GM23338 (cell line): ENCODE data around the gene MAGEA4. TPM values are rescaled to one million over a fixed set of nuclear protein-coding genes. Genes with fewer than 3 reads are reported as not detected.

Source experiments
- ATAC-seq: fragments of 200-7000 bp; cut with Tn5 transposase; 3 replicates; pipeline ENCODE4 v1.9.1; 2020
- DNase-seq: peaks from one replicate; pipeline ENCODE4 v3.0.0-alpha.2; 2015; ENCODE audit warnings: low spot score
- H2AFZ ChIP-seq: fragments of 200-600 bp; sonication (generic); 2 replicates; pipeline ENCODE4 v1.8.0; 2016; ENCODE audit warnings: antibody characterized with exemption, mild to moderate bottlenecking, moderate library complexity
- H3F3A ChIP-seq: fragments of 200-600 bp; sonication (generic); replicated peaks from 2 replicates; pipeline ENCODE4 v1.8.0; 2017; ENCODE audit warnings: antibody characterized with exemption, mixed run types, low read depth
- H3K27ac ChIP-seq: fragments of 200-600 bp; sonication (generic); 2 replicates; pipeline ENCODE4 v1.6.1; 2016; ENCODE audit warnings: low read depth
- H3K27me3 ChIP-seq: fragments of 200-600 bp; sonication (generic); 2 replicates; pipeline ENCODE4 v1.8.0; 2016; ENCODE audit warnings: mild to moderate bottlenecking, mixed run types, moderate library complexity; ENCODE audit not compliant: insufficient read depth
- H3K36me3 ChIP-seq: fragments of 200-600 bp; sonication (generic); 2 replicates; pipeline ENCODE4 v1.8.0; 2016; ENCODE audit warnings: mild to moderate bottlenecking; ENCODE audit not compliant: insufficient read depth
- H3K4me1 ChIP-seq: fragments of 200-600 bp; sonication (generic); 2 replicates; pipeline ENCODE4 v1.8.0; 2016; ENCODE audit warnings: mild to moderate bottlenecking, moderate library complexity; ENCODE audit not compliant: insufficient read depth
- H3K4me2 ChIP-seq: fragments of 200-600 bp; sonication (generic); 2 replicates; pipeline ENCODE4 v1.7.1; 2017; ENCODE audit warnings: mixed run types
- H3K4me3 ChIP-seq: fragments of 200-600 bp; sonication (generic); 2 replicates; pipeline ENCODE4 v1.6.1; 2016; ENCODE audit warnings: mixed run types
- H3K79me2 ChIP-seq: fragments of 200-600 bp; sonication (generic); replicated peaks from 2 replicates; pipeline ENCODE4 v1.8.0; 2017; ENCODE audit warnings: mild to moderate bottlenecking; ENCODE audit not compliant: insufficient read depth
- H3K9me2 ChIP-seq: fragments of 200-600 bp; sonication (generic); 2 replicates; pipeline ENCODE4 v1.8.0; 2017; ENCODE audit not compliant: insufficient read depth
- H4K20me1 ChIP-seq: fragments of 200-600 bp; sonication (generic); replicated peaks from 2 replicates; pipeline ENCODE4 v1.8.0; 2017; ENCODE audit warnings: mild to moderate bottlenecking; ENCODE audit not compliant: insufficient read depth
- H3K27ac Mint-ChIP-seq: 2 replicates; pipeline ENCODE4 v1.8.0; 2020; ENCODE audit warnings: inconsistent platforms, mild to moderate bottlenecking, moderate library complexity, mixed read lengths
- H3K27me3 Mint-ChIP-seq: 3 replicates; pipeline ENCODE4 v1.8.0; 2022; ENCODE audit warnings: low read depth, mild to moderate bottlenecking, moderate library complexity, mixed read lengths, inconsistent platforms; ENCODE audit not compliant: insufficient read depth, poor library complexity
- H3K36me3 Mint-ChIP-seq: 3 replicates; pipeline ENCODE4 v1.8.0; 2021; ENCODE audit warnings: low read depth, mild to moderate bottlenecking, inconsistent platforms, moderate library complexity, mixed read lengths
- H3K4me1 Mint-ChIP-seq: 3 replicates; pipeline ENCODE4 v1.8.0; 2020; ENCODE audit warnings: mild to moderate bottlenecking, inconsistent platforms, mixed read lengths
- H3K4me3 Mint-ChIP-seq: 3 replicates; pipeline ENCODE4 v1.8.0; 2021; ENCODE audit warnings: moderate library complexity, mild to moderate bottlenecking, inconsistent platforms, mixed read lengths
- H3K9me3 Mint-ChIP-seq: 3 replicates; pipeline ENCODE4 v1.8.0; 2020; ENCODE audit warnings: moderate library complexity, mild to moderate bottlenecking, inconsistent platforms, mixed read lengths
- EZH2phosphoT487 ChIP-seq: fragments of 200-600 bp; sonication (generic); IDR thresholded peaks from one replicate; pipeline ENCODE4 v1.8.1; 2018; ENCODE audit warnings: antibody characterized with exemption; ENCODE audit not compliant: unreplicated experiment
- NANOG ChIP-seq: IDR thresholded peaks from 2 replicates; pipeline ENCODE4 v1.6.1; 2016; ENCODE audit warnings: antibody characterized with exemption, borderline replicate concordance
- POLR2AphosphoS5 ChIP-seq: IDR thresholded peaks from 2 replicates; pipeline ENCODE4 v1.6.1; 2016; ENCODE audit warnings: antibody characterized with exemption, low read depth
- ZNF114 ChIP-seq: fragments of 250-450 bp; sonication (Bioruptor Pico); IDR thresholded peaks from 2 replicates; pipeline ENCODE4 v1.5.0; 2020; ENCODE audit warnings: mild to moderate bottlenecking, moderate library complexity
- ZNF331 ChIP-seq: fragments of 250-450 bp; sonication (Bioruptor Pico); IDR thresholded peaks from 2 replicates; pipeline ENCODE4 v1.5.0; 2020; ENCODE audit warnings: low read depth, mild to moderate bottlenecking, moderate library complexity
- ZNF462 ChIP-seq: fragments of 250-450 bp; sonication (Bioruptor Pico); IDR thresholded peaks from 2 replicates; pipeline ENCODE4 v1.5.0; 2020; ENCODE audit warnings: mild to moderate bottlenecking, moderate library complexity
- polyA plus RNA-seq: library from polyadenylated mRNA; unstranded; fragments of >200 nt; fragmentation: Nextera tagmentation; extraction: Ambion mirVana; gene quantifications from 2 replicates; pipeline ENCODE4 v1.2.1, GENCODE V29; 2016
- total RNA-seq: library from RNA; depleted of rRNA; stranded (reverse); fragments of >200 nt; shearing (Covaris generic); gene quantifications from 2 replicates; pipeline ENCODE4 v1.2.3, GENCODE V29; 2014
- TF ChIP-seq, protein P1 (sequence below): IDR thresholded peaks from one replicate; pipeline ENCODE4 v1.6.1; 2018; ENCODE audit warnings: antibody characterized with exemption; ENCODE audit not compliant: unreplicated experiment

Gene MAGEA4
- total and polyA plus RNA-seq, 2 experiments from 2014 or later, result 0.73 to 2.8 TPM

- no peak for ATAC-seq
- H3K27ac Mint-ChIP-seq, result no peak overlapping the region
- Histone ChIP-seq H4K20me1 (no peaks in the 10 kb centered on the region), H2AFZ (no peak overlapping the region), H3K4me1 (no peaks in the 10 kb centered on the region), H3K36me3 (no peaks in the 10 kb centered on the region), H3K4me3 (no peak overlapping the region), H3K79me2 (no peaks in the 10 kb centered on the region), H3K27me3 (no peaks in the 10 kb centered on the region), H3K9me2 (no peaks in the 10 kb centered on the region), H3F3A (no peaks in the 10 kb centered on the region), H3K4me2 (no peak overlapping the region), H3K27ac (no peak overlapping the region)
- TF ChIP-seq, protein P1, sequence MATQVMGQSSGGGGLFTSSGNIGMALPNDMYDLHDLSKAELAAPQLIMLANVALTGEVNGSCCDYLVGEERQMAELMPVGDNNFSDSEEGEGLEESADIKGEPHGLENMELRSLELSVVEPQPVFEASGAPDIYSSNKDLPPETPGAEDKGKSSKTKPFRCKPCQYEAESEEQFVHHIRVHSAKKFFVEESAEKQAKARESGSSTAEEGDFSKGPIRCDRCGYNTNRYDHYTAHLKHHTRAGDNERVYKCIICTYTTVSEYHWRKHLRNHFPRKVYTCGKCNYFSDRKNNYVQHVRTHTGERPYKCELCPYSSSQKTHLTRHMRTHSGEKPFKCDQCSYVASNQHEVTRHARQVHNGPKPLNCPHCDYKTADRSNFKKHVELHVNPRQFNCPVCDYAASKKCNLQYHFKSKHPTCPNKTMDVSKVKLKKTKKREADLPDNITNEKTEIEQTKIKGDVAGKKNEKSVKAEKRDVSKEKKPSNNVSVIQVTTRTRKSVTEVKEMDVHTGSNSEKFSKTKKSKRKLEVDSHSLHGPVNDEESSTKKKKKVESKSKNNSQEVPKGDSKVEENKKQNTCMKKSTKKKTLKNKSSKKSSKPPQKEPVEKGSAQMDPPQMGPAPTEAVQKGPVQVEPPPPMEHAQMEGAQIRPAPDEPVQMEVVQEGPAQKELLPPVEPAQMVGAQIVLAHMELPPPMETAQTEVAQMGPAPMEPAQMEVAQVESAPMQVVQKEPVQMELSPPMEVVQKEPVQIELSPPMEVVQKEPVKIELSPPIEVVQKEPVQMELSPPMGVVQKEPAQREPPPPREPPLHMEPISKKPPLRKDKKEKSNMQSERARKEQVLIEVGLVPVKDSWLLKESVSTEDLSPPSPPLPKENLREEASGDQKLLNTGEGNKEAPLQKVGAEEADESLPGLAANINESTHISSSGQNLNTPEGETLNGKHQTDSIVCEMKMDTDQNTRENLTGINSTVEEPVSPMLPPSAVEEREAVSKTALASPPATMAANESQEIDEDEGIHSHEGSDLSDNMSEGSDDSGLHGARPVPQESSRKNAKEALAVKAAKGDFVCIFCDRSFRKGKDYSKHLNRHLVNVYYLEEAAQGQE, result no peak
- TF ChIP-seq ZNF114 (CRISPR knock-in tag) (no peak), EZH2phosphoT487 (no peak), ZNF462 (CRISPR knock-in tag) (no peak), NANOG (no peak), POLR2AphosphoS5 (no peak), ZNF331 (CRISPR knock-in tag) (no peak)
- no peak overlapping the region for H3K4me3 Mint-ChIP-seq
- DNase-seq, result no peak
- no peaks in the 10 kb centered on the region for H3K9me3 Mint-ChIP-seq
- no peaks in the 10 kb centered on the region for H3K36me3 Mint-ChIP-seq
- no peaks in the 10 kb centered on the region for H3K4me1 Mint-ChIP-seq
- peaks cover 2% of the 10 kb centered on the region for H3K27me3 Mint-ChIP-seq
Observed at GRCh38 chrX:151920101-151920500, 7.4 kb downstream of the MAGEA4 start.
